ENCODE results near the gene BBS12. TPM values are rescaled to one million over a fixed set of nuclear protein-coding genes. Genes with fewer than 3 reads are reported as not detected.

The BBS12 gene
- total and polyA plus RNA-seq, 2 donors from 2014 or later: 8.3 to 9.9 TPM

GRCh38 chr4:122749704-122750454 is 17.4 kb downstream of the BBS12 start:
- DNase-seq (no peak), FAIRE-seq (no peak)
- Histone ChIP-seq H3K4me1 (ENCODE audit: control insufficient read depth in 2 of 3, insufficient read depth in 2 of 3, low read depth in 1 of 3, low read length in 3 of 3) (no peaks in the 10 kb centered on the region), H3K9me3 (ENCODE audit: control insufficient read depth in 2 of 3, insufficient read depth in 1 of 3, low read length in 3 of 3) (no peaks in the 10 kb centered on the region), H3K27ac (ENCODE audit: low read depth in 2 of 2, low read length in 2 of 2) (no peak overlapping the region), H3K9ac (ENCODE audit: low read length in 3 of 3) (no peak overlapping the region), H3K27me3 (ENCODE audit: control insufficient read depth, insufficient read depth, low read length) (no peaks in the 10 kb centered on the region), H3K36me3 (ENCODE audit: control insufficient read depth in 2 of 3, insufficient read depth in 3 of 3, low read length in 3 of 3) (no peaks in the 10 kb centered on the region), H3K4me3 (ENCODE audit: low read length in 3 of 3) (no peak overlapping the region)
- intact Hi-C loops (cut with DNase I): loop anchor here (10.0 kb wide), 1 partner anchor 165 kb away; no protein-coding TSS in a partner anchor
- no peak for TF ChIP-seq CTCF (IDR thresholded peaks at IDR 0.05; ENCODE audit: borderline replicate concordance, extremely low read depth, insufficient read depth)

- Histone ChIP-seq H3K4me3 (ENCODE audit: low read length in 3 of 3) (no peak overlapping the region), H3K27me3 (ENCODE audit: control insufficient read depth, insufficient read depth, low read length) (no peaks in the 10 kb centered on the region), H3K36me3 (ENCODE audit: control insufficient read depth in 2 of 3, insufficient read depth in 3 of 3, low read length in 3 of 3) (no peaks in the 10 kb centered on the region), H3K9me3 (ENCODE audit: control insufficient read depth in 2 of 3, insufficient read depth in 1 of 3, low read length in 3 of 3) (no peaks in the 10 kb centered on the region), H3K27ac (ENCODE audit: low read depth in 2 of 2, low read length in 2 of 2) (no peak overlapping the region), H3K9ac (ENCODE audit: low read length in 3 of 3) (no peak overlapping the region), H3K4me1 (ENCODE audit: control insufficient read depth in 2 of 3, insufficient read depth in 2 of 3, low read depth in 1 of 3, low read length in 3 of 3) (peaks cover 0 to 4% (median 0%) of the 10 kb centered on the region in 3 donors)
- TF ChIP-seq CTCF (IDR thresholded peaks at IDR 0.05; ENCODE audit: borderline replicate concordance, extremely low read depth, insufficient read depth): no peak
- intact Hi-C loops (cut with DNase I): loop anchor here (10.0 kb wide), 1 partner anchor 159 kb away; no protein-coding TSS in a partner anchor
- DNase-seq (no peak), FAIRE-seq (no peak)
Measured at GRCh38 chr4:122755675-122756074, 23.2 kb downstream of the BBS12 start.

GRCh38 chr4:122758033-122758432 is 25.5 kb downstream of the BBS12 start:
- H3K36me3 ChIP-seq (ENCODE audit: control insufficient read depth in 2 of 3, insufficient read depth in 3 of 3, low read length in 3 of 3): no peaks in the 10 kb centered on the region
- no peaks in the 10 kb centered on the region for H3K9me3 ChIP-seq (ENCODE audit: control insufficient read depth in 2 of 3, insufficient read depth in 1 of 3, low read length in 3 of 3)
- H3K9ac ChIP-seq (ENCODE audit: low read length in 3 of 3): peak overlapping the region in 1 of 3 donors; percentile 2
- FAIRE-seq: peak; percentile 94
- TF ChIP-seq CTCF (IDR thresholded peaks at IDR 0.05; ENCODE audit: borderline replicate concordance, extremely low read depth, insufficient read depth): peak; percentile 41
- H3K27ac ChIP-seq (ENCODE audit: low read depth in 2 of 2, low read length in 2 of 2): no peak overlapping the region
- intact Hi-C loops (cut with DNase I): loop anchor here (10.0 kb wide), 1 partner anchor 157 kb away; no protein-coding TSS in a partner anchor
- H3K27me3 ChIP-seq (ENCODE audit: control insufficient read depth, insufficient read depth, low read length): no peaks in the 10 kb centered on the region
- H3K4me3 ChIP-seq (ENCODE audit: low read length in 3 of 3): no peak overlapping the region
- peaks cover 0 to 4% (median 0%) of the 10 kb centered on the region in 3 donors for H3K4me1 ChIP-seq (ENCODE audit: control insufficient read depth in 2 of 3, insufficient read depth in 2 of 3, low read depth in 1 of 3, low read length in 3 of 3)
- peak in 2 of 5 donors; percentile 51 to 58 for DNase-seq

Measured in kidney (tissue), 14 donors.